ENCODE data around the gene SP1. TPM values are rescaled to one million over a fixed set of nuclear protein-coding genes. Genes with fewer than 3 reads are reported as not detected.

The SP1 gene
- total and polyA plus RNA-seq, 2 experiments from 2014 or later: 11.1 to 68.4 TPM

DNA sequence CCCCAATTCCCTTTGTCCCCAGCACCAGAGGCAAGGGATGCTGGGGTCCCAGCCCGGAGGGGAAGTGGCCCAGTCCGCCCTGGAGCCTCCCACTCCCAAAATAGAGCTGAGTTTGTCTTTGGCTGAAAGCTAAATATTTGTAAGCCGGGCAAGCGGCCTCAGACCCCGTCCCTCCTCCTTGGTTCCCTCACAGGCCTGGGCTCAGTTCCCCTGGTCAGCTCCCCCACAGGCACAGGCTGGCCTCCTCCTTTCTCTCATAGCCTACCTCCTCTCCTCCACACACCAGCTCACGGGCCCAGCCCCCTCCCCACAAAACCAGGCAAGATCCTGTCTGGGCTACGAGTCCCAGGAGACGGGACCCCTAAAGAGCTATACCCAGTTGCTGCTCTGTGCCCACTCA is 45.2 kb upstream of the SP1 start:
- H3K4me2 ChIP-seq: no peak overlapping the region
- 0 out of 2 replicates have a peak overlapping the region, but pooled peaks have one; percentile 43 for H2AFZ ChIP-seq
- Mint-ChIP-seq H3K9me3 (no peaks in the 10 kb centered on the region; the same call in 2 of the 3 replicates), H3K4me1 (peaks cover 26% of the 10 kb centered on the region), H3K36me3 (ENCODE audit: low read depth) (no peaks in the 10 kb centered on the region), H3K27ac (no peak overlapping the region), H3K4me3 (no peak overlapping the region), H3K27me3 (ENCODE audit: insufficient read depth, low read depth, poor library complexity) (peaks cover 19% of the 10 kb centered on the region)
- H3F3A ChIP-seq (replicated peaks; ENCODE audit: low read depth): no peaks in the 10 kb centered on the region
- peaks cover 24% of the 10 kb centered on the region for H3K4me1 ChIP-seq (ENCODE audit: insufficient read depth)
- no peaks in the 10 kb centered on the region for H3K9me2 ChIP-seq (ENCODE audit: insufficient read depth)
- no peak for TF ChIP-seq ZNF114 (CRISPR knock-in tag; IDR thresholded peaks at IDR 0.05)
- no peak for TF ChIP-seq EZH2phosphoT487 (IDR thresholded peaks at IDR 0.05; ENCODE audit: unreplicated experiment)
- ATAC-seq (peak; percentile 11; the same call in 1 of the 3 replicates), DNase-seq (ENCODE audit: low spot score) (no peak)
- no peak overlapping the region for H3K4me3 ChIP-seq
- H3K27ac ChIP-seq (ENCODE audit: low read depth): no peak overlapping the region
- peaks cover 36% of the 10 kb centered on the region; the same call in 1 of the 2 replicates for H3K27me3 ChIP-seq (ENCODE audit: insufficient read depth)
- H3K79me2 ChIP-seq (replicated peaks; ENCODE audit: insufficient read depth): no peaks in the 10 kb centered on the region
- no peaks in the 10 kb centered on the region for H4K20me1 ChIP-seq (replicated peaks; ENCODE audit: insufficient read depth)
- no peaks in the 10 kb centered on the region for H3K36me3 ChIP-seq (ENCODE audit: insufficient read depth)

- Mint-ChIP-seq H3K4me1 (peaks cover 26% of the 10 kb centered on the region), H3K27ac (no peak within 1 kb of the TSS), H3K27me3 (ENCODE audit: insufficient read depth, low read depth, poor library complexity) (peaks cover 10% of the 10 kb centered on the region), H3K9me3 (no peaks in the 10 kb centered on the region; the same call in 2 of the 3 replicates), H3K4me3 (no peak within 1 kb of the TSS), H3K36me3 (ENCODE audit: low read depth) (no peaks in the 10 kb centered on the region)
- H3K4me3 ChIP-seq: peak within 1 kb of the TSS; percentile 44; the same call in 1 of the 2 replicates
- no peaks in the 10 kb centered on the region for H3K36me3 ChIP-seq (ENCODE audit: insufficient read depth)
- no peaks in the 10 kb centered on the region for H3K9me2 ChIP-seq (ENCODE audit: insufficient read depth)
- peak within 1 kb of the TSS; percentile 97 for H2AFZ ChIP-seq
- H3K79me2 ChIP-seq (replicated peaks; ENCODE audit: insufficient read depth): no peaks in the 10 kb centered on the region
- ATAC-seq (peak; percentile 47), DNase-seq (ENCODE audit: low spot score) (peak; percentile 36)
- no peaks in the 10 kb centered on the region for H3F3A ChIP-seq (replicated peaks; ENCODE audit: low read depth)
- H3K4me2 ChIP-seq: peak within 1 kb of the TSS; percentile 72
- peaks cover 24% of the 10 kb centered on the region for H3K4me1 ChIP-seq (ENCODE audit: insufficient read depth)
- H3K27me3 ChIP-seq (ENCODE audit: insufficient read depth): peaks cover 33% of the 10 kb centered on the region; the same call in 1 of the 2 replicates
- H4K20me1 ChIP-seq (replicated peaks; ENCODE audit: insufficient read depth): no peaks in the 10 kb centered on the region
- no peak within 1 kb of the TSS for H3K27ac ChIP-seq (ENCODE audit: low read depth)
- no peak for TF ChIP-seq POLR2AphosphoS5 (IDR thresholded peaks at IDR 0.05; ENCODE audit: low read depth)
- no peak for TF ChIP-seq NANOG (IDR thresholded peaks at IDR 0.05; ENCODE audit: borderline replicate concordance)
- TF ChIP-seq, protein P1, sequence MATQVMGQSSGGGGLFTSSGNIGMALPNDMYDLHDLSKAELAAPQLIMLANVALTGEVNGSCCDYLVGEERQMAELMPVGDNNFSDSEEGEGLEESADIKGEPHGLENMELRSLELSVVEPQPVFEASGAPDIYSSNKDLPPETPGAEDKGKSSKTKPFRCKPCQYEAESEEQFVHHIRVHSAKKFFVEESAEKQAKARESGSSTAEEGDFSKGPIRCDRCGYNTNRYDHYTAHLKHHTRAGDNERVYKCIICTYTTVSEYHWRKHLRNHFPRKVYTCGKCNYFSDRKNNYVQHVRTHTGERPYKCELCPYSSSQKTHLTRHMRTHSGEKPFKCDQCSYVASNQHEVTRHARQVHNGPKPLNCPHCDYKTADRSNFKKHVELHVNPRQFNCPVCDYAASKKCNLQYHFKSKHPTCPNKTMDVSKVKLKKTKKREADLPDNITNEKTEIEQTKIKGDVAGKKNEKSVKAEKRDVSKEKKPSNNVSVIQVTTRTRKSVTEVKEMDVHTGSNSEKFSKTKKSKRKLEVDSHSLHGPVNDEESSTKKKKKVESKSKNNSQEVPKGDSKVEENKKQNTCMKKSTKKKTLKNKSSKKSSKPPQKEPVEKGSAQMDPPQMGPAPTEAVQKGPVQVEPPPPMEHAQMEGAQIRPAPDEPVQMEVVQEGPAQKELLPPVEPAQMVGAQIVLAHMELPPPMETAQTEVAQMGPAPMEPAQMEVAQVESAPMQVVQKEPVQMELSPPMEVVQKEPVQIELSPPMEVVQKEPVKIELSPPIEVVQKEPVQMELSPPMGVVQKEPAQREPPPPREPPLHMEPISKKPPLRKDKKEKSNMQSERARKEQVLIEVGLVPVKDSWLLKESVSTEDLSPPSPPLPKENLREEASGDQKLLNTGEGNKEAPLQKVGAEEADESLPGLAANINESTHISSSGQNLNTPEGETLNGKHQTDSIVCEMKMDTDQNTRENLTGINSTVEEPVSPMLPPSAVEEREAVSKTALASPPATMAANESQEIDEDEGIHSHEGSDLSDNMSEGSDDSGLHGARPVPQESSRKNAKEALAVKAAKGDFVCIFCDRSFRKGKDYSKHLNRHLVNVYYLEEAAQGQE (IDR thresholded peaks at IDR 0.05; ENCODE audit: unreplicated experiment): no peak
- no peak for TF ChIP-seq ZNF114 (CRISPR knock-in tag; IDR thresholded peaks at IDR 0.05)
- no peak for TF ChIP-seq ZNF331 (CRISPR knock-in tag; IDR thresholded peaks at IDR 0.05; ENCODE audit: low read depth)
- no peak for TF ChIP-seq CTCF (conservative IDR thresholded peaks at IDR 0.05; ENCODE audit: low read depth in 2 of 2)
- no peak for TF ChIP-seq STAT1 (IDR thresholded peaks at IDR 0.05; ENCODE audit: unreplicated experiment)
- no peak for TF ChIP-seq CREB1 (CRISPR knock-in tag; IDR thresholded peaks at IDR 0.05; ENCODE audit: low read depth)
- TF ChIP-seq EZH2 (IDR thresholded peaks at IDR 0.05; ENCODE audit: low read depth, unreplicated experiment): no peak
- TF ChIP-seq EZH2phosphoT487 (IDR thresholded peaks at IDR 0.05; ENCODE audit: unreplicated experiment): no peak
- no peak for TF ChIP-seq JUNB (IDR thresholded peaks at IDR 0.05; ENCODE audit: unreplicated experiment)
These were observed 43.7 kb upstream of the SP1 start, which contains the start of gene SP7 for GRCh38 chr12:53336181-53336681. Gene SP7 (minus strand): TSS chr12:53336354. CDS start chr12:53335646, 708 bp downstream.

Data from GM23338 (cell line).